HTR-8/SVneo (cell line): ENCODE measurements around the gene POLL.
"Not testable (repeated sequence)": the region's sequence is repeated elsewhere in the genome, so short reads cannot be mapped to it uniquely, and the experiment has no call there.

Source experiments
- DNase-seq: peaks from one replicate; pipeline ENCODE4 v3.0.0; 2011; ENCODE audit warnings: low spot score, mixed read lengths; ENCODE audit not compliant: insufficient read length
- FAIRE-seq: peaks from 2 replicates; lab custom pipeline; 2011; peaks lifted over from hg19 to GRCh38; lab: Jason Lieb, UNC

The POLL gene

DNA sequence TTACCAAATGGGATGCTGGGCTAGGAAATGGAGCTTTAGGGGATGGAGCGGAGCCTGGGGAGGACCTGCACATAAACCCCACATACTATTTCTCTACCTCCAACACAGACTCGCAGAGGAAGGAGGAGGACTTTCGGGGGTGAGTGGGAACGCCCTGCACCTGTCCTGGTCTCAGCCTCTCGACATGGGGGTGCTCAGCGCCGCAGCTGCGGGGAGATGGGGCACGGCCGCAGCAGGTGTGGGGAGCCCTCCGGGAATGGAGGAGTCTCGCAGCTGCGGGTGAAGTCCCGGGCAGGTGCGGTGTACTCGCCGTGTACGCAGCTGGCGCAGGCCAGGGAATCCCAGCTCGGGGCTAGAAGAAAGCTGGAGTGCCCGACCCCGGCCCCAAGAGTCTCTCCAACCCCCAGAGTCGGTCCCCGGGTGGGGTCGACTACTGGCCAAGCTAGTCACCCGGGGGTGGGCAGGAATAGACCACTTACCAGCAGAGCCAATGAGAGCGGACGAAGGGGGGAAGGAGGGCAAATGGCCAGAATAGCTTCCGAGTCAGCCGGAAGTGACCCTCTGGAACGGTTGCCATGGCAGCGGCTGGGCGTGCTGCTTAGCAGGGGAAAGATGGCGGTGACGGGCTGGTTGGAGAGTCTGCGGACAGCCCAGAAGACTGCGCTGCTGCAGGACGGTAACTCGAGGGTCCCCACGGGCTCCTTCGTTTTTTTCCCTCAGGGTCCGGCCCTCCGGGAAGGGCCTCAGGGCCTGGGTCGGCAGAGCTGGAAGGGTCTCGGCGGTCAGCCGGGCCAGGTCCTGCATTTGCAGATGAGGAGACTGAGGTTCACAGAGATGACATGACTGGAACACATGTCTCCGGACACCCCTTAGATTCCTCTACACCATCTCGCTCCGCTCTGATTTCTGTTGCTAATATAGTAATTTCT lies at the start of gene POLL, which contains the start of gene DPCD:
Gene POLL (minus strand): TSS at position 533 of the 929 bp plus-strand sequence. CDS start 897 bp downstream, outside the sequence.
Gene DPCD (plus strand): TSS at position 597 of the 929 bp plus-strand sequence. CDS start 16 bp downstream, at position 613.
- peak; percentile 96 for FAIRE-seq
- peak; percentile 97 for DNase-seq

DNA sequence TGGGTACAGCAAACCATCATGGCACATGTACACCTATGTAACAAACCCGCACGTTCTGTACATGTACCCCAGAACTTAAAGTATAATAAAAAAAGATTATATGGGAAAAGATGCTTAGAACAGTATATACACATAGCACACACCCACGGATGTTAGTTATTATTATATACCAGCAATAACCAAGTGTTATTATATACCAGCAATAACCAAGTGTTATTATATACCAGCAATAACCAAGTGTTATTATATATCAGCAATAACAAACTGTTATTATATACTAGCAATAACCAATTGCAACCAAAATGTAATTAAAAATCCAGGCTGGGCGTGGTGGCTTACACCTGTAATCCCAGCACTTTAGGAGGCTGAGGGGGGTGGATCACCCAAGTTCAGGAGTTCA lies 45.5 kb upstream of the POLL start:
- DNase-seq, FAIRE-seq: not testable (repeated sequence)

DNA sequence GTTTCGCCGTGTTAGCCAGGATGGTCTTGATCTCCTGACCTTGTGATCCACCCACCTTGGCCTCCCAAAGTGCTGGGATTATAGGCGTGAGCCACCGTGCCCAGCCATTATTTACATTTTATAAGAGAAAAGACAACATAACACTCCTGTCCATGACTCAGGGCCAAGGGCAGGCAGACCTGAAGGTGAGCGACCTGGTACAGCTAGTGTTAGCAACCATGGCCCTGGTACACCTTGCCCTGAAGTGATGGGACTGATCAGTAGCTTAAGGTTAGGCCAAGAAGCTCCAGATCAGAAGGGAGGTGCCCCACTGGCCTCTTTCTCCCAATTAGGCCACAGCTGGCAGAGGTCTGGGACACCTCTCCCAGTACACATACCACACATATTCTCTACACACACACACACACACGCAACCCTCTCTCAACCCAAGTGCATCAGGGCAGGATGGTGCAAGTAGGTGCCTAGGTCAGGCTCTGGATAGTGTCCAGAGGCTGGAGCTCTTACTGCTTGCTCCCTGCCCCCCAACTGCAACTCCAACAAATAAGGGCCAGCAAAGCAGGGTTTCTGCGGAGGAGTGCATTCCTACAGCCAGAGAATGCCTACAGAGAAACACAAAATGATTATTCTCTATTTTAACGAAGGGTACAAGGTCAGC lies 43.9 kb upstream of the POLL start:
- FAIRE-seq (no peak), DNase-seq (no peak)

DNA sequence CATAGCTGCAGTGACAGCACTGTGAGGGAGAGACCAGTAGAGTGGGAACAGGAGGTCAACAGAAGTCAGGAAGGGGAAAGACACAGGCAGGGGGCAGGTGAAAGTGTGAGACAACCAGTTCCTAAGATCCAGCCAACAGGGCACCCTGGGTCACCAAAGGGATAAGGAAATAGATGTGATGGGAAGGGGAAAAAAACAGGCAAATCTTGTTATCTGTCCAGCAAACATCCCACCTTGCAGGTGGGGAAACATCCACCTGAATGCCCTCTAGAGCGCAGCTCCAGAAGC lies 42.5 kb upstream of the POLL start:
- no peak for DNase-seq
- no peak for FAIRE-seq

DNA sequence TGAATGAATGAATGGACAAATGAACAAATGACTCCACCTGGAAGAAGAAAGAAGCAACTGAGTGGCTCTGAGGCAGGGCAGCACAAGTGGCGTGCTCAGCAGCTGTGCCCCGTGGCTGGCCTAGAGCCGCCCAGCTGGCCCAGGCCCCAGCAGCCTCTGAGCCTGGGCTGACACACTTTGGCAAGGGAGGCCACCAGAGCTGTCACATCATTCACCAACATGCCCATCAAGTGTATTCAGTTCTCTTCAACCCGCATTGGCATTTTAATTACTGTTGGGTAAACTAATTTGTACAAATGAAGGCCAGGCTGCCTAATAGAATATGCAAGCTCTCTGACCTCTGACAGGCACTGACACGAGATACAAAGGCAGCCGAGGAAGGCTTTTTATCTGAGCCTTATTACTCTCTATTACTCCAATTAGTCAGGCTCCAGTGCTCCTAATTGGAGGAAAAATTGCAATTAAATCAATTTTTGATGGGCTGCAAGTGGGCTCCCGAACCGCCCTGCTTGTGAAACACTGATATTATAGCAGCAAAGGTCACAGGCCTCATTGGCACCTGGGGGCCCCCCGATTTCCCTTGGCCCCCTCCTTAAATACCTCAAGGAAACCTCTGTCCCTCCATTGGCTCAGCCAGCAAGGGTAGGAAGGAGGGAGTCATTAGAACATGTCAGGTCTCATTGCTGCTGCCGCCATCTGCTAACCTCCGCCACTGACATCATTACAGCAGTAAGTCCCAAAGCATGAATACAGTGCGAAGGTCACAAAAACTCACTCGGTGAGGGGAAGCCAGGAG lies 42.0 kb upstream of the POLL start:
- DNase-seq (no peak), FAIRE-seq (no peak)

DNA sequence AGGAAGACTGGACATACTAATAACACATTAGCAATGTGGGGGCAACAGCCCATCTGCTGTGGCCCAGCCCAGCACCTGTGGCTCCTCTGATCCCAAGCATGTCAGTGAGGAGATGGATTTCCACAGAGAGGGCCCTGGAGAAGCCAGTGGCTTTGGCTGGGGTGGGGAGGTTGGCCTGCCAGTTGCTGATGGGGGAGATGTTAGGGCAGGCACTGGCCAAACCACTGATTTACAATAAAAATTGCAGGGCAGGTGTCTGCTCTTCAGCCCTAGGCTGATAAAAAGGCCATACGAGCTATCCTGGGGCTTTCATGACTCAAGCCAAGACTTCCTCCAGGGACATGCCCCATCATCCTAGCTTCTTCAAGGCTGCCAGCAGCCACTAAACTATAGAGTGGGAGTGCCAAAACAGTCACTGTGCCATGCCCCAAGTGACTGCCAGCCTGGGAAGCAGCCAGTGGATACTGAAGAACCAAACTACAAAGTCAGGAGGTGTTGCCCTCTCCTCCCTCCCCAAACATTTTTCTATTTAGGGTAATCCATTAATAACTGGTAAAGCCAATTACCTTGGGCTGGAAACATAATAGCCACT lies 37.9 kb upstream of the POLL start:
- FAIRE-seq (no peak), DNase-seq (no peak)

DNA sequence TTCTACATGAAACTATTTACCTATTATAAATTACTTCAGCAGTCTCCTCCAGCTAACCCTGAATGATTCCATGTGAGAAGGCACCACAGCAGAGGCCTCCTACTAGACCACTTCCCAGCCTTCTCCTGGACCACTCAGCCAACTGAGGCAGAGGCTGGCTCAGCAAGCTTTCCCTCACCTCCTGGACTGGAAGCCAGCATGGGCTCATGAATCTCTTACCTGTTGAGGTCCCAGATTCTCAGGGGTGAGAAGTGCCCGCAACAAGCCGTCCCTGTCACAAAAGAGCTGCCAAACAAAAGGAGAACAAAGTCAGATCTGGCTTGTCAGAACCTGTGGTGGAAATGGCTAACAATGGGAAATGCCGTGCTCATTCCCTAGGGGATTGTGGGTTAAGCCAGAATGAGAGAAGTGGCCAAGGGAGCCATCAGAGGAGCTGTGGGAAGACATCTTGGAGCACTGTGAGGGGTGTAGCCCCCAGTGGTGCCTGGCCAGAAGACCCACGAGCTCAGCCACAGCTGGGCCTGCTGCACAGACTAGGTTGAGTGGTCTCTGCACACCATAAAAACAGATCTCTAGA lies 36.6 kb upstream of the POLL start:
- FAIRE-seq (no peak), DNase-seq (no peak)

DNA sequence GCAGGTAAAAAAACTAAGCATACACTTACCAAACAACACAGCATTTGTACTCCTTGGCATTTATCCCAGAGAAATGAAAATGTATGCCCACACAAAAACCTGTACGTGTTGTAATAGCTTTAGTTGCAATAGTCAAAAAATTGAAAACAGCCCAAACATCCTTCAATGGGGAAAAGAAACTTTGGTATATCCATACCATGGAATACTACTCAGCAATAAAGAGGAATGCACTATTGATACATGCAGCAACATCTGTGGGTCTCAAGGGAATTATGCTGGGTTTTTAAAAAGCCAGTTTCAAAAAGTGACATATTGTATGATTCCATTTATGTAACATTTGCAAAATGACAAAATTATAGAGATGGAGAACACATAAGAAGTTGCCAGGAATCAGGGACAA lies 35.5 kb upstream of the POLL start:
- no peak for DNase-seq
- no peak for FAIRE-seq

DNA sequence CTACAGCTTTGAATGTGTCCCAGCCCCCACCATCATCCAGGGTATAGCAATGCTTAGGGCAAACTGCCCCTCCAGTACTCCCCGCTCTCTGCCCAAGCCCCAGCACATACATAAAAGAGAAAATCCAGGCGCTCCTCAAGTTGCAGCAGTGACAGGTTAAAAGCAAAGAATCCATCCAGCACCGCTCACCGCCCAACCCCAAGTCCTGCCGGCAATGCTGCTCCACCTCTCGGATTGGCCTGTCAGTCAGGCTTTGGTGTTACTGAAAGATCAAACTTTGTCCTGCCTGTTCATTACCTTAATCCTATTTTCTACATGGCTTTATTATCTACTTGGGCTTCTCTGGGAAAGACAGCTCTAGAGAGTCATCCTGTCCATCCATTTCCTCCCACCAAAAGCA lies 31.9 kb upstream of the POLL start:
- no peak for FAIRE-seq
- no peak for DNase-seq

DNA sequence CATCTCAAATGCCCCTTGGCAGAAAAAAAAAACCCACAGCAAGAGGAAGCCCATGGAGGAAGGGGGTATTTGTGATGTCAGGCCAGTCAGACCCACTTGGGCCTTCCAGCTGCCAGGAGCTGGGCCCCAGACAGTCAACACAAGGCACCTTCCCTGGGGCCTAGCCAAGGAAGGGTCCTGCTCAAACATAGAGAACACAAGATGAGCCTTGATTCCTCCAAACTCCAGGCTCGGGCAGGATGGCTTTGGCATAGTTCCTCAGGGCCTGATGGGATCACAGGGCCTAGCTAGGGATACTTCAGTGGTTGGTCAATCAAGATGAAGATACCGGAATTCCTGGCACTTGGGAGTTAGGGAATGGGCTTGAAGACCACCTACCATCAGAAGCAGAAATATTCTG lies 30.8 kb upstream of the POLL start:
- DNase-seq: no peak
- no peak for FAIRE-seq

DNA sequence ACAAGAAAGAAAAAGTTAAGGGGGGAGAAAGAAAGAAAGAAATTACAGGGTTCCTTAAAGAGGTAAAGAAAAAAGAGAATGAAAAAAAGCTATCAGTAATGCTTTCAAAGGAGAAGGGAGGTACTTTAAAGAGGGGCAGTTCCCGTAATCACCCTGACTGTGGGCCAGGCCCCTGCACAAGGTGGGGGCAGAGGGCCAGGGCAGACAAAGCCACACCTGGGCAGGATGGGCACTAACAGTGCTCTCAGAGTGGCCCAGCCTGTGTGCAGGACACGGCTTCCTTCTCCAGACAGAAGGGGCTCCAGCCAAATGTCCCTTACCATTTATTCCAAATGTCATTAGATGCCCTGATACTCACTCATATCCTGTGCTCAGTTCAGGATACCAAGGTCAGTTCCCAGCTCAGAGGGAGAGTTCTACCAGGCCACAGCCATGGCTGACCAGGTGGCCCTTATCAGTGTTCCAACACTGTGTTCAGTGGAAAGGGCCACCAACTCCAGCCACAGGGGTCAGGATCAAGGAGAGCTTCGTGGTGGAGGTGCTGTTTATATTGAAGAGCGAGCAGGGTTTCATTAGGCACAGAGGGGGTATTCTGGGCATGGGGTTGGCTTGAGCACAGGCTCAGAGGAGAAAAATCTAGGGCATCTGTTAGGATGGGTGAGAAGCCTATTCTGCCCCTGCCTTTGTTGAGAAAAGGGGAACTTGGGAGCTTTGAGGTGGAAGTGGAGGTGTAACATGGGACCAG lies 29.9 kb upstream of the POLL start:
- DNase-seq (no peak), FAIRE-seq (no peak)

DNA sequence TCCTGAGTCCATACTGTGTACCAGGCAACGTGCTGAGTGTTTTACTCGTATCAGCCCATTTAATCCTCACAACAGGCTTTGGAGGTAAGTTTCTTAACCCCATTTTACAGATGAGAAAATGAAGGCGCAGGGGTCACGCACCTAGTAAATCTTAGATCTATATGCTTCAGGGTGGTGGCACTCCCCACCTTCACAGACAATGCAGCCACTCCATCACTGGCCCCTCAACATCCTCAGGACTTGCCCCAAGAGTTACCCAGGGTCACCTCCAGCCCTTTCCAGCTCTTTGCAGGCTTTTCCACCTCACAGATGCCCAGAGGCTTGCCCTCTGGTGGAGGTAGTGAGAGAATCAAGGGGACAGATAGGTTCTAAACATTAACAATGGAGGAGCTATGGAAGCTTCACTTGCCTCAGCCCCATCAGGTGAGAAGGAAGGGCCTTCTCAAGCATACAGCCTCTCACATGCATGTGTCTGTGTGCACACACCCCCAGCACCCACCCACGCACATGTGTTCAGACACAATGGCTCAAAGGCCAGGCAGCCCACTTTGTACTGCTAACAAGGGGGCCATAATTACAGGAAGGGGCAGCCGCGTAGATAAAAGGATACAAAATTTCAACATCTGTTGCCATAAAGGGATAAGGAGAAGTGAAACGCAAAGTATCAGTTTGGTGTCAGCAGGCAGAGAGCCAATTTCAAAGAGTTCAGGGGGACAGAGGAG lies 29.2 kb upstream of the POLL start:
- no peak for FAIRE-seq
- no peak for DNase-seq

DNA sequence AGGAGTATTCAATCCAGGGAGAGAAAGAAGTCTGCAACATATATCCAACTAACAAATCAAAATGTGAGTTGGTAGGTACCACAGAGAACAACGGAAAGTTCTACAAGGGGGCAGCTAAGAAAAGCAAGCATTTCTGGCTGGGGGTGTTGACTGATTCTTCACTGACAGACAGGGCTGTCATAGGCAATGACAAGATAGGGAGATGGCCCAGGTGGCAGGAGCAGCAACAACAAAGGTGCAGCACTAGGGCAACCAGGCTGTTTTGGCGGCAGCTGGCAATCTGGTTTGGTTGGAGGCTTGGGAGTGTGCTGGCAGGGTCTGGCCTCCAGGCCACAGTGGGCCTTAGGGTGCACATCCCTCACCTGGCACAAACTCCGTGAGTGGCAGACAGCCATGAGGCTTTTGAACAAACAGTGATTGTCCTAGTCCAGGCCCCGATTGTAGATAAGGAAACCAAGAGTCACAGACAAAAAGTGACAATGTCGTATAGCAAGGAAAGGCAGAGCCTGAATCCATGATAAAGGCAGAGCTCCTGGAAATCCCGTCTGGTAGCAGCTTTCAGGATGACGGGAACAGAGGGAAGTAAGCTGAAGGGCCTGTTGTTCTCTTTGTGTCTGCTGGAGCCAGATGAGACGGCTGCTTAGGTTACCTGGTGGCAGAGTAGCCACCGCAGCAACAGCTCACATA lies 28.5 kb upstream of the POLL start:
- no peak for DNase-seq
- no peak for FAIRE-seq

DNA sequence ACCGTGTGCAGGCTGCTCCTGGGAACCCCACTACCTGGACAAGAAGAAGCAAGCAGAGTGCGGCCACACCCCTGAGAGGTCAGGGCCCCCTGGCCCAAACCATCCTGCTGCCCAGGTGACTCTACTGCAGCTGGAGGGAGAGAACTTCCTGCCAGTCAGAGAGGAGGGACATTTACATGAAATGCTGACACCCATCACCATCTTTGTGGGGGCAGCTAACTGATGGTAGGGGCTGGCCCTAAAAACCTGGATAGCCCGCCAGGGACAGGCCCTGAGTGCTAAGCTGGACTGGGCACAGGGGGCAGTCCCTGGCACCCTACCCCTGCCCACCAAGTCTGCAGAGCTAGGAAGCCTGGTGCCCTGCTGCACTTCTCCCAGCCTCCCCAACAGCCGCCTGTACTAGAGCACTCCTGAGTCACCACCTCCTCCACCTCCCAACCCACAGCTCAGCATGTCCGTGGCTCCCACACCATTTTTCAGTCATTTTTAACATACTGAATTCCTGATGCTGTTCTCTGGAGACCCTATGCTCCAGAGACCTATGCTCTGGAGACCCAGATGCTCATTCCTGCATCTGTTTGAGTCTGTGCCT lies 27.6 kb upstream of the POLL start:
- FAIRE-seq (no peak), DNase-seq (no peak)

DNA sequence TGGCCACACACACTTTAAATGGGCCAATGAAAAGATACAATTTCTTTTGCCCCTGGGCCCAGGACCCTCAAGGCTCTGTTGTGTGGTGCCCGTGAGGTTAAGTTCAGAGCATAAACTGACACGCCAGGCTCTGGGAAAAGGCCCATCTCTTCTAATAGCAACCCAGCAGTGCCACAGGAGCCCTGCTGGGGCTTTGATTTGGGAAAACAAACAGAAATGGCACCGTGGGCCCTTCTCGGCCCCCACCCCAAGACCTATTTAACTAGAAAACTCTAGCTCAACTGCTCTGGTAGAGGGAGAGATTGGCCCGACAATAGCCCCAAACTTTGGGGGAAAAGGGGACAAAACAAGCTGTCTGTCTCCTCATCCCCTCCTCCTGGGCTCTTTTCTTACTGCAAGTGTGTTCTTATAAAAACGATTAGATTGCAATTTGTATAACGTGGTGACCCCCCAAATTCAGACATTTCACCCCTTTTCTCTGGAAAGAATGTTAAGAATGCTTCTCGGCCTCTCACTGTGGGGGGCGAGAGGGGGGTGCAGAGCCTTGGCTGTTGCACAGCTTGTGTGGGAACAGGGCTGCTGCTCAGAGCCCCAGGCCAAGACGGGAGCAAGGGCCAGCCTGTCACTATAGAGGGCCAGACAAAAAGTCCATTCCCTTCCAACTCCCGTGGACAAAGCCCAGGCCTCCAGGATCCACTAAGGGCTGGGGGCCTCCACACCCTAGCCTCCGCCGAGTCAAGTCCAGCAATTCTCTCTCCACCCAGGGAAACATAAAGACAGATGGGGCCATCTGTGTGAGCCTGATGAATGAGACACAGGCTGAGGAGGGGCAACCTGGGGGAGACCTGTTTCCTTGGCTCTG lies 26.8 kb upstream of the POLL start:
- DNase-seq (no peak), FAIRE-seq (no peak)

DNA sequence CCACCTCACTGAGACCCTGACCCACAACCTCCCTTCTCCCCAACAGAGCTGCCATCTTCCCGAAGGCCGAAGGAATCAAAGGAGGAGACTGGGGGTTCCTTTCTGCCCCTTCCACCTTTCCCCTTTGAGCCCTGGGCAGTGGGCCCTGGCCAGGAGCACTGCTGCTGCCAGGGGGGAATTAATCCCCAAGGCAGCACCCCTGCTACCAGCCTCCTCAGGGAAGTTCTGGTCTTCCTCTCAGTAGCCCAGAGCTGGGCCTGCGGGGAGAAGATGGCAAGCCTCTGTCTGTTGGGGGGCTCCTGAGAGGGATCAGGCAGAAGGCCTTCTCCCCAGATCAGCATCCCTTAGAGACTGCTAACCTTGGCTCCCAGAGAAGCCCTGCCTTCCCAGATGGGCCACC lies 25.6 kb upstream of the POLL start:
- FAIRE-seq: no peak
- DNase-seq: no peak

DNA sequence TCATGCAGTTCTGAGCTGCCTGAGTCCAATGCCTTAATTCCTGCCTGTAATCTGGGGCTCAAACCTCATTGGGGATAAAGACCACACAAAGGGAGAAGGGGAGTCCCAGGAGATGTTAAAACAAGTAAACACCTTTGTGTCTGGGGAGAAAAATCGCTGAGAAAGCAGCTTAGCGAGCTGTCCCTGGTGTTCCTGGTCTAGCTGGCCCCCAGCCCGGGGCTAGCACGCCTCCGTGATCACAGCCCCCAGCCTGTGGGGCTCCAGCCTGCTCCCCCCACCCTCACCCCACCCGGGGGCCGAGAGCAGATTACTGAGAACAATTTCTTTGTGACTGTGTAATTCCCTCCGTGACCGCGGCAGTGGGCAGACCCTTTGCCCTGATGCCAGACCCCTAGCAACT lies 24.8 kb upstream of the POLL start:
- no peak for FAIRE-seq
- no peak for DNase-seq
